Neural progenitor cell (in vitro differentiated cells): ENCODE results near the gene CLIP4. TPM values are rescaled to one million over a fixed set of nuclear protein-coding genes. Genes with fewer than 3 reads are reported as not detected.

Experiments used
- DNase-seq: peaks from one replicate; pipeline ENCODE4 v3.0.0-alpha.2; 2016; ENCODE audit warnings: low spot score
- H2AFZ ChIP-seq: fragments of 200-600 bp; sonication (generic); replicated peaks from 2 replicates; pipeline ENCODE4 v1.6.1; 2016; ENCODE audit warnings: antibody characterized with exemption
- H3F3A ChIP-seq: fragments of 200-600 bp; sonication (generic); 2 replicates; pipeline ENCODE4 v1.6.1; 2016; ENCODE audit warnings: antibody characterized with exemption, low read depth
- H3K27ac ChIP-seq: fragments of 200-600 bp; sonication (generic); 2 replicates; pipeline ENCODE4 v1.5.1; 2016; ENCODE audit warnings: mild to moderate bottlenecking
- H3K27me3 ChIP-seq: fragments of 200-600 bp; sonication (generic); 2 replicates; pipeline ENCODE4 v1.6.1; 2016; ENCODE audit warnings: mild to moderate bottlenecking, moderate library complexity
- H3K36me3 ChIP-seq: fragments of 200-600 bp; sonication (generic); 2 replicates; pipeline ENCODE4 v1.5.1; 2016
- H3K4me1 ChIP-seq: fragments of 200-600 bp; sonication (generic); 2 replicates; pipeline ENCODE4 v1.6.1; 2016; ENCODE audit warnings: mixed run types
- H3K4me2 ChIP-seq: fragments of 200-600 bp; sonication (generic); 2 replicates; pipeline ENCODE4 v1.6.1; 2016
- H3K4me3 ChIP-seq: fragments of 200-600 bp; sonication (generic); 2 replicates; pipeline ENCODE4 v1.5.1; 2016
- H3K79me2 ChIP-seq: fragments of 200-600 bp; sonication (generic); 2 replicates; pipeline ENCODE4 v1.6.1; 2016; ENCODE audit warnings: low read depth
- H3K9ac ChIP-seq: fragments of 200-600 bp; sonication (generic); 2 replicates; pipeline ENCODE4 v1.6.1; 2016
- H3K9me3 ChIP-seq: fragments of 200-600 bp; sonication (generic); 2 replicates; pipeline ENCODE4 v1.5.1; 2016; ENCODE audit warnings: low read depth
- H4K20me1 ChIP-seq: fragments of 200-600 bp; sonication (generic); 2 replicates; pipeline ENCODE4 v1.6.1; 2016; ENCODE audit warnings: low read depth
- H3K27ac Mint-ChIP-seq: 3 replicates; pipeline ENCODE4 v1.8.0; 2021; ENCODE audit warnings: mixed read lengths
- H3K27me3 Mint-ChIP-seq: 2 replicates; pipeline ENCODE4 v1.8.0; 2022; ENCODE audit warnings: low read depth, mild to moderate bottlenecking, inconsistent platforms, moderate library complexity, mixed read lengths; ENCODE audit not compliant: insufficient read depth
- H3K36me3 Mint-ChIP-seq: 3 replicates; pipeline ENCODE4 v1.8.0; 2021; ENCODE audit warnings: mixed read lengths
- H3K4me1 Mint-ChIP-seq: 3 replicates; pipeline ENCODE4 v1.8.0; 2021; ENCODE audit warnings: mixed read lengths
- H3K4me3 Mint-ChIP-seq: 3 replicates; pipeline ENCODE4 v1.8.0; 2021; ENCODE audit warnings: mild to moderate bottlenecking, moderate library complexity, mixed read lengths
- H3K9me3 Mint-ChIP-seq: 3 replicates; pipeline ENCODE4 v1.8.0; 2020; ENCODE audit warnings: mixed read lengths
- CTCF ChIP-seq: fragments of 200-600 bp; sonication (generic); IDR thresholded peaks from 2 replicates; pipeline ENCODE4 v1.5.1; 2017; ENCODE audit warnings: antibody characterized with exemption, mild to moderate bottlenecking
- EZH2 ChIP-seq: fragments of 200-600 bp; sonication (generic); IDR thresholded peaks from 2 replicates; pipeline ENCODE4 v1.6.1; 2017; ENCODE audit warnings: antibody characterized with exemption, mild to moderate bottlenecking, moderate library complexity
- EZH2phosphoT487 ChIP-seq: fragments of 200-600 bp; sonication (generic); IDR thresholded peaks from 2 replicates; pipeline ENCODE4 v1.6.1; 2017; ENCODE audit warnings: antibody characterized with exemption
- total RNA-seq: library from RNA; depleted of rRNA; stranded (reverse); fragments of >200 nt; gene quantifications from 2 replicates; pipeline ENCODE4 v1.2.3, GENCODE V29; 2015; ENCODE audit warnings: low replicate concordance

The CLIP4 gene
- total RNA-seq, 1 donor from 2014 or later = 2.1 TPM

GRCh38 chr2:29072251-29072650, 43.0 kb upstream of the CLIP4 start:
- Mint-ChIP-seq H3K4me1 (peaks cover 60% of the 10 kb centered on the region), H3K4me3 (no peak overlapping the region), H3K27me3 (peaks cover 8% of the 10 kb centered on the region), H3K27ac (peak overlapping the region; percentile 60), H3K36me3 (no peaks in the 10 kb centered on the region), H3K9me3 (no peaks in the 10 kb centered on the region)
- no peak overlapping the region for H2AFZ ChIP-seq
- no peaks in the 10 kb centered on the region for H3K9me3 ChIP-seq
- no peak overlapping the region for H3K9ac ChIP-seq
- H4K20me1 ChIP-seq = no peaks in the 10 kb centered on the region
- no peak for DNase-seq
- H3K27me3 ChIP-seq = no peaks in the 10 kb centered on the region
- H3K27ac ChIP-seq = no peak overlapping the region
- H3K79me2 ChIP-seq = no peaks in the 10 kb centered on the region
- H3K4me3 ChIP-seq = no peak overlapping the region
- TF ChIP-seq CTCF = no peak
- no peak for TF ChIP-seq EZH2
- no peak for TF ChIP-seq EZH2phosphoT487
- H3K4me2 ChIP-seq = no peak overlapping the region
- H3K36me3 ChIP-seq = no peaks in the 10 kb centered on the region
- no peaks in the 10 kb centered on the region for H3F3A ChIP-seq
- peaks cover 29% of the 10 kb centered on the region for H3K4me1 ChIP-seq

GRCh38 chr2:29072971-29073725, 42.1 kb upstream of the CLIP4 start:
- Histone ChIP-seq H3K4me1 (peaks cover 29% of the 10 kb centered on the region), H3K79me2 (no peaks in the 10 kb centered on the region), H3K36me3 (no peaks in the 10 kb centered on the region), H3K9me3 (no peaks in the 10 kb centered on the region), H3K27ac (no peak overlapping the region), H3K9ac (no peak overlapping the region), H3K4me3 (no peak overlapping the region), H3F3A (no peaks in the 10 kb centered on the region), H3K27me3 (no peaks in the 10 kb centered on the region), H3K4me2 (no peak overlapping the region), H2AFZ (no peak overlapping the region), H4K20me1 (no peaks in the 10 kb centered on the region)
- TF ChIP-seq EZH2phosphoT487 (no peak), EZH2 (no peak), CTCF (no peak)
- Mint-ChIP-seq H3K9me3 (peaks cover 7% of the 10 kb centered on the region), H3K4me3 (no peak overlapping the region), H3K4me1 (peaks cover 60% of the 10 kb centered on the region), H3K27me3 (peaks cover 8% of the 10 kb centered on the region), H3K36me3 (no peaks in the 10 kb centered on the region), H3K27ac (peak overlapping the region; percentile 60)
- no peak for DNase-seq

- peaks cover 7% of the 10 kb centered on the region for H3K9me3 Mint-ChIP-seq
- H3K27me3 ChIP-seq = no peaks in the 10 kb centered on the region
- H3K4me3 Mint-ChIP-seq = no peak overlapping the region
- no peaks in the 10 kb centered on the region for H3F3A ChIP-seq
- H3K27ac Mint-ChIP-seq = peak overlapping the region; percentile 16
- no peaks in the 10 kb centered on the region for H4K20me1 ChIP-seq
- no peak overlapping the region for H3K4me3 ChIP-seq
- no peak overlapping the region for H2AFZ ChIP-seq
- no peak for DNase-seq
- peaks cover 60% of the 10 kb centered on the region for H3K4me1 Mint-ChIP-seq
- no peaks in the 10 kb centered on the region for H3K79me2 ChIP-seq
- H3K4me1 ChIP-seq = peaks cover 29% of the 10 kb centered on the region
- no peak overlapping the region for H3K27ac ChIP-seq
- H3K36me3 ChIP-seq = no peaks in the 10 kb centered on the region
- no peaks in the 10 kb centered on the region for H3K36me3 Mint-ChIP-seq
- H3K9ac ChIP-seq = no peak overlapping the region
- H3K9me3 ChIP-seq = no peaks in the 10 kb centered on the region
- peaks cover 8% of the 10 kb centered on the region for H3K27me3 Mint-ChIP-seq
- no peak overlapping the region for H3K4me2 ChIP-seq
- TF ChIP-seq EZH2 (no peak), CTCF (no peak)
These were observed 41.3 kb upstream of the CLIP4 start for GRCh38 chr2:29073933-29074332.
